GM12875 (cell line): ENCODE measurements around the gene SRCIN1.

Experiments
- H3K4me3 ChIP-seq: one replicate; pipeline ENCODE4 v1.5.1; 2011; ENCODE audit warnings: low read depth, low read length, control low read depth
- TF ChIP-seq, protein P1 (sequence below): IDR thresholded peaks from 2 replicates; pipeline ENCODE4 v1.5.1; 2011; ENCODE audit warnings: low read depth, mild to moderate bottlenecking, control low read depth, inconsistent platforms, low read length, moderate library complexity, borderline replicate concordance; ENCODE audit not compliant: insufficient read depth

SRCIN1 gene

GRCh38 chr17:38561416-38562214 is 44.1 kb downstream of the SRCIN1 start:
- TF ChIP-seq, protein P1, sequence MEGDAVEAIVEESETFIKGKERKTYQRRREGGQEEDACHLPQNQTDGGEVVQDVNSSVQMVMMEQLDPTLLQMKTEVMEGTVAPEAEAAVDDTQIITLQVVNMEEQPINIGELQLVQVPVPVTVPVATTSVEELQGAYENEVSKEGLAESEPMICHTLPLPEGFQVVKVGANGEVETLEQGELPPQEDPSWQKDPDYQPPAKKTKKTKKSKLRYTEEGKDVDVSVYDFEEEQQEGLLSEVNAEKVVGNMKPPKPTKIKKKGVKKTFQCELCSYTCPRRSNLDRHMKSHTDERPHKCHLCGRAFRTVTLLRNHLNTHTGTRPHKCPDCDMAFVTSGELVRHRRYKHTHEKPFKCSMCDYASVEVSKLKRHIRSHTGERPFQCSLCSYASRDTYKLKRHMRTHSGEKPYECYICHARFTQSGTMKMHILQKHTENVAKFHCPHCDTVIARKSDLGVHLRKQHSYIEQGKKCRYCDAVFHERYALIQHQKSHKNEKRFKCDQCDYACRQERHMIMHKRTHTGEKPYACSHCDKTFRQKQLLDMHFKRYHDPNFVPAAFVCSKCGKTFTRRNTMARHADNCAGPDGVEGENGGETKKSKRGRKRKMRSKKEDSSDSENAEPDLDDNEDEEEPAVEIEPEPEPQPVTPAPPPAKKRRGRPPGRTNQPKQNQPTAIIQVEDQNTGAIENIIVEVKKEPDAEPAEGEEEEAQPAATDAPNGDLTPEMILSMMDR: no peak
- H3K4me3 ChIP-seq: no peak overlapping the region

- no peak overlapping the region for H3K4me3 ChIP-seq
- TF ChIP-seq, protein P1: no peak
These were observed 45.0 kb downstream of the SRCIN1 start for GRCh38 chr17:38560503-38561318.

- no peak overlapping the region for H3K4me3 ChIP-seq
- TF ChIP-seq, protein P1: no peak
These were observed 45.9 kb downstream of the SRCIN1 start for GRCh38 chr17:38559880-38560230.

GRCh38 chr17:38559051-38559879 is 46.5 kb downstream of the SRCIN1 start:
- H3K4me3 ChIP-seq: peak overlapping the region; percentile 43
- TF ChIP-seq, protein P1: peak; percentile 59; the same call in 1 of the 2 replicates

- peak overlapping the region; percentile 43 for H3K4me3 ChIP-seq
- TF ChIP-seq, protein P1: no peak
These were observed 47.1 kb downstream of the SRCIN1 start for GRCh38 chr17:38558728-38559050.

DNA sequence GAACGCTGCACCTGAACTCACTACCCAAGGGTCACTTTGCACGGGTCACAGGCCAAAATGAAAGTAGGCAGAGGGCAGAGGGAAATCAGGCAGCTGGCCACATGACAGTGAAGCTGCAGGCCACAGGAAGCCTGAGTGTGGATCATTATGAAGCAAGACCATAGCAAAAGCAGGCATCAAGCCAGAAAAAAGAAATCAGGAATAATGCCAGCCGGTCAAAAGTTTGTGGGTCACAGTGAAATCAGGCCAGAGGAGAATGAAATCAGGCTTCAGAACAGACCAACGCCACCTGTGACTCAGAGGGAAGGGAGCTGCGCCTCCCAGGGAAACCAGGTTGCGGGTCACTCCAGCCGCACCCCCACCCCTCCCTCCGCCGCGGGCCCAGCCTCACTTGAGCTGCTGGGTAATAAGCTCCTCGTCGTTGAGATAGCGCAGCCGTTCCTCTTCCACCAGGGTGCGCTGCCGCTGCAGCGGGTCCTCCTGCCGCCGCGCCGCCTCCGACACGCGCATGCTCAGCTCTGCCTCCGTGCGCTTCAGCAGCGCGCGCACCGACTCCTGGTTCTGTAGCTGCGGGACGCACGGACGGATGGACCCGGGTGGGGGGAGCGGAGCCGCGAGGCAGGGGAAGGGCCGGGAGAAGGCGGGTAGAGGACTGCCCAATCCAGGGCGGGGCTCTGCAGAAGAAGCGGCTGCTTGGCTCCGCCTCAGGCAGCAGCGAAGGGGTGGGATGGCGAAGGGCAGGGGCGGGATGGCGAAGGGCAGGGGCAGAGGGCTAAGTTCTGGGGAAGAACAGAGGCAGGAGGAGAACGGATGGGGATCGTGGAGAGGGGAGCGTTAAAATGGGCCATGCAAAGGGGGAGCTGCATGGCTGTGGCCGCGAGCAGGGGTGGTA is 47.7 kb downstream of the SRCIN1 start:
- TF ChIP-seq, protein P1: peak; percentile 99
- peak overlapping the region; percentile 5 for H3K4me3 ChIP-seq
